Smooth muscle cell (in vitro differentiated cells): ENCODE measurements around the gene ZNF438. TPM values are rescaled to one million over a fixed set of nuclear protein-coding genes. Genes with fewer than 3 reads are reported as not detected.

ENCODE experiments used
- DNase-seq: peaks from one replicate; lab custom pipeline; 2025; ENCODE audit not compliant: unreplicated experiment; lab: John Stamatoyannopoulos, UW
- H2AFZ ChIP-seq: fragments of 200-600 bp; sonication (generic); 2 replicates; pipeline ENCODE4 v1.6.0; 2016; ENCODE audit warnings: antibody characterized with exemption, low read depth, mild to moderate bottlenecking
- H3F3A ChIP-seq: fragments of 200-600 bp; sonication (generic); 2 replicates; pipeline ENCODE4 v1.6.0; 2017; ENCODE audit warnings: antibody characterized with exemption, low read depth
- H3K27ac ChIP-seq: fragments of 200-600 bp; sonication (generic); 2 replicates; pipeline ENCODE4 v1.5.1; 2016; ENCODE audit warnings: low read depth, mild to moderate bottlenecking
- H3K27me3 ChIP-seq: fragments of 200-600 bp; sonication (generic); 2 replicates; pipeline ENCODE4 v1.6.1; 2016; ENCODE audit warnings: low read depth, mild to moderate bottlenecking
- H3K36me3 ChIP-seq: fragments of 200-600 bp; sonication (generic); 2 replicates; pipeline ENCODE4 v1.5.1; 2016; ENCODE audit warnings: low read depth
- H3K4me1 ChIP-seq: fragments of 200-600 bp; sonication (generic); 2 replicates; pipeline ENCODE4 v1.5.1; 2016; ENCODE audit warnings: low read depth
- H3K4me2 ChIP-seq: fragments of 200-600 bp; sonication (generic); 2 replicates; pipeline ENCODE4 v1.6.0; 2016; ENCODE audit warnings: mild to moderate bottlenecking
- H3K4me3 ChIP-seq: fragments of 200-600 bp; sonication (generic); 2 replicates; pipeline ENCODE4 v1.5.1; 2016; ENCODE audit warnings: mild to moderate bottlenecking
- H3K79me2 ChIP-seq: fragments of 200-600 bp; sonication (generic); 2 replicates; pipeline ENCODE4 v1.6.0; 2016; ENCODE audit warnings: low read depth, mild to moderate bottlenecking
- H3K9ac ChIP-seq: fragments of 200-600 bp; sonication (generic); 2 replicates; pipeline ENCODE4 v1.6.0; 2016; ENCODE audit warnings: low read depth
- H3K9me3 ChIP-seq: fragments of 200-600 bp; sonication (generic); replicated peaks from 2 replicates; pipeline ENCODE4 v1.5.1; 2016; ENCODE audit warnings: low read depth
- H4K20me1 ChIP-seq: fragments of 200-600 bp; sonication (generic); 2 replicates; pipeline ENCODE4 v1.6.0; 2016; ENCODE audit warnings: low read depth
- WGBS: methylation state at CpG from one replicate; pipeline ENCODE4 v1.1.7; 2016; ENCODE audit warnings: low lambda C conversion rate; 5-methylcytosine and 5-hydroxymethylcytosine counted together
- polyA plus RNA-seq: library from polyadenylated mRNA; unstranded; fragments of >200 nt; fragmentation: Nextera tagmentation; extraction: Ambion mirVana; gene quantifications from 2 replicates; pipeline ENCODE4 v1.2.1, GENCODE V29; 2016
- total RNA-seq: library from RNA; depleted of rRNA; stranded (reverse); fragments of >200 nt; gene quantifications from 2 replicates; pipeline ENCODE4 v1.2.3, GENCODE V29; 2014
- TF ChIP-seq, protein P1 (sequence below): fragments of 200-600 bp; sonication (generic); IDR thresholded peaks from 2 replicates; pipeline ENCODE4 v1.5.1; 2017; ENCODE audit warnings: borderline replicate concordance, mild to moderate bottlenecking, antibody characterized with exemption; ENCODE audit not compliant: insufficient read depth, poor library complexity, severe bottlenecking

ZNF438 gene
- total and polyA plus RNA-seq, 2 experiments from 2014 or later: 2.8 to 3.4 TPM

DNA sequence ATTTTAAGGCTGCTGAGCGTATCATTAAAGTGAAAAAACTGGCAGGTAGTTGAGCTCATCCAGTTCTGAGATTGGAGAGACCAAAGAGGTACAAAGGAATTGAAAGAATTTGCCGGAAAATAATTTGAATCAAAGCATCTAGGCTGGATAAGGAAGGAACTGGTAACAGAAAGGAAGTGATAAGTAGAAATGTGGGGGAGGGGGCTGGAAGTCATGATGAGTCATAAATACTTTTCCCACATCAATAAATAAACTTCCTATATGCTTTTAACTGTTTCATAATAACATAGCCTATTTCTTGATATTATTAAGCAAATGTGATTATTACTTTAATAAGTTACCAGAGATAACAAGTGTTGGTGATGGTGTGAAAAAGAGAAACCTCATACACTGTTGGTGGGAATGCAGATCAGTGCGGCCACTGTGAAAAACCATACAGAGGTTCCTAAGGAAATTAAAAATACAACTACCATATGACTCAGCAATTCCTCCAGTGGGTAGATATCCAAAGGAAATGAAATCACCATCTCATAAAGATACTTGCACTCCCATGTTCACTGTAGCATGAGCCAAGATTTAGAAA lies 27.0 kb downstream of the ZNF438 start:
- DNase-seq: no peak
- Histone ChIP-seq H3K9ac (no peak overlapping the region), H3K27ac (peak overlapping the region; percentile 84), H3K36me3 (no peaks in the 10 kb centered on the region), H3K4me3 (no peak overlapping the region), H2AFZ (no peak overlapping the region), H3F3A (peaks cover 5% of the 10 kb centered on the region), H3K79me2 (no peaks in the 10 kb centered on the region), H3K4me2 (peak overlapping the region; percentile 8), H4K20me1 (no peaks in the 10 kb centered on the region), H3K4me1 (no peaks in the 10 kb centered on the region), H3K9me3 (no peaks in the 10 kb centered on the region), H3K27me3 (no peaks in the 10 kb centered on the region)
- TF ChIP-seq, protein P1, sequence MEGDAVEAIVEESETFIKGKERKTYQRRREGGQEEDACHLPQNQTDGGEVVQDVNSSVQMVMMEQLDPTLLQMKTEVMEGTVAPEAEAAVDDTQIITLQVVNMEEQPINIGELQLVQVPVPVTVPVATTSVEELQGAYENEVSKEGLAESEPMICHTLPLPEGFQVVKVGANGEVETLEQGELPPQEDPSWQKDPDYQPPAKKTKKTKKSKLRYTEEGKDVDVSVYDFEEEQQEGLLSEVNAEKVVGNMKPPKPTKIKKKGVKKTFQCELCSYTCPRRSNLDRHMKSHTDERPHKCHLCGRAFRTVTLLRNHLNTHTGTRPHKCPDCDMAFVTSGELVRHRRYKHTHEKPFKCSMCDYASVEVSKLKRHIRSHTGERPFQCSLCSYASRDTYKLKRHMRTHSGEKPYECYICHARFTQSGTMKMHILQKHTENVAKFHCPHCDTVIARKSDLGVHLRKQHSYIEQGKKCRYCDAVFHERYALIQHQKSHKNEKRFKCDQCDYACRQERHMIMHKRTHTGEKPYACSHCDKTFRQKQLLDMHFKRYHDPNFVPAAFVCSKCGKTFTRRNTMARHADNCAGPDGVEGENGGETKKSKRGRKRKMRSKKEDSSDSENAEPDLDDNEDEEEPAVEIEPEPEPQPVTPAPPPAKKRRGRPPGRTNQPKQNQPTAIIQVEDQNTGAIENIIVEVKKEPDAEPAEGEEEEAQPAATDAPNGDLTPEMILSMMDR: no peak
- WGBS: 50% methylated on average over 3 of the region's 3 CpGs

DNA sequence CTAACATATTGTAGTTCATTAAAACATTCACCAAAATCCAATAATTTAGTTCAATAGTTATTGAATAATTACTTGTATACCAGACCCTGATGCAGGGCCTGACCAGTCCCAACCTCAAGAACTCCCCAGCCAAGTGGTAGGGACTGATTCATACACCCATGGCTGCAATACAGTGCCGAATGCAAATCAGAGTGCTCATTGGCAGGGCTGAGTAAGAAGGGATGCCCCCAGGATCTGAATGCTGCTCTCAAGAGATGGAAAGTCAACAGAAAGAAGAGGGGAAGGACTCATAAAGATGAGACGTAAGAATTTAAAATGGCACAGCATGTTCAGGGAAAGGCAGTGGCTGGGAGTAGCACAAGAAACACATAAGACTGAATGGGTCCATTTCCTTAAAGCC lies 29.9 kb downstream of the ZNF438 start:
- Histone ChIP-seq H3K4me3 (no peak overlapping the region), H3K4me2 (no peak overlapping the region), H3F3A (peaks cover 5% of the 10 kb centered on the region), H2AFZ (no peak overlapping the region), H3K36me3 (no peaks in the 10 kb centered on the region), H3K79me2 (no peaks in the 10 kb centered on the region), H3K27ac (no peak overlapping the region), H3K27me3 (no peaks in the 10 kb centered on the region), H3K9me3 (no peaks in the 10 kb centered on the region), H3K9ac (no peak overlapping the region), H4K20me1 (no peaks in the 10 kb centered on the region), H3K4me1 (no peaks in the 10 kb centered on the region)
- WGBS: 96% methylated on average over 2 of the region's 2 CpGs
- TF ChIP-seq, protein P1: no peak
- no peak for DNase-seq

DNA sequence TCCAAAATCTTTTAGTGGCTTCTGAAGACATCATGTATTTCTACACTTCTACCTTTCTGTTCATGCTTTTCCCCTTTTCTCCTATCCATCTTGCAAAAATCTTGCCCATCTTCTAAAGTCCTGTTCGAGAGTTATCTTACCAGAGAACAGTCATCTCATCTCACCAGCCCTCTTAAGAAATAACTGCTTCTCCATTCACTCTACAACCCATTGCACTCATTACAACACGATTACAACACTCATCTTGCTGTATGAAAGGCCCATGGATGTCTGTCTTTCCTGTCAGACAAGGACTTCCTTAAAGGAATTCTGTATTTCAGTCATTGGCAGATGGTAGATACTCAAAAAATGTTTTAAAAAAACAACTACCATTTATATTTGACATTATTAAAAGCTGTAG lies 30.8 kb downstream of the ZNF438 start:
- 71% methylated on average over 2 of the region's 2 CpGs for WGBS
- no peaks in the 10 kb centered on the region for H3K27me3 ChIP-seq
- no peak for DNase-seq
- H3K4me3 ChIP-seq: no peak overlapping the region
- H2AFZ ChIP-seq: no peak overlapping the region
- H3F3A ChIP-seq: peaks cover 5% of the 10 kb centered on the region
- no peaks in the 10 kb centered on the region for H4K20me1 ChIP-seq
- no peaks in the 10 kb centered on the region for H3K4me1 ChIP-seq
- TF ChIP-seq, protein P1: no peak
- H3K9me3 ChIP-seq: no peaks in the 10 kb centered on the region
- H3K9ac ChIP-seq: no peak overlapping the region
- H3K79me2 ChIP-seq: no peaks in the 10 kb centered on the region
- H3K4me2 ChIP-seq: no peak overlapping the region
- H3K36me3 ChIP-seq: no peaks in the 10 kb centered on the region
- peak overlapping the region; percentile 5 for H3K27ac ChIP-seq
